Mesenteric fat pad (tissue), 1 donor: ENCODE data around the gene NAB1. TPM values are rescaled to one million over a fixed set of nuclear protein-coding genes. Genes with fewer than 3 reads are reported as not detected.
"Not testable (repeated sequence)": the region's sequence is repeated elsewhere in the genome, so short reads cannot be mapped to it uniquely, and the experiment has no call there.

Source experiments
- DNase-seq: peaks from one replicate; pipeline ENCODE4 v3.0.0-alpha.2; 2020; ENCODE audit warnings: low spot score
- long read RNA-seq: library from polyadenylated mRNA; unstranded; transcript quantifications from one replicate; pipeline ENCODE4 v2.0.0, GENCODE V29; 2020
- total RNA-seq: library from RNA; stranded (reverse); fragmentation: NEBNext Ultra II Directional; extraction: Animal tissue kit (Norgen Biotek cat#: 25700); gene quantifications from one replicate; pipeline ENCODE4 v1.2.1, GENCODE V29; 2021
- donor health status: DM: yes; HTN: yes; CAD: no.

Gene NAB1
- 44.6 TPM for total RNA-seq
- long read RNA-seq, partial matches to known transcripts, result 1 of 4 reads
- long read RNA-seq, other reads (novel, unspliced or antisense), result 2 of 4 reads

- peak; percentile 91 for DNase-seq
Measured at GRCh38 chr2:190649035-190649797, at the start of gene NAB1. Gene NAB1 (plus strand): TSS chr2:190649083. CDS start chr2:190659177, 10,094 bp downstream.

- DNase-seq, result no peak
Measured at GRCh38 chr2:190599546-190600220, 49.2 kb upstream of the NAB1 start.

DNA sequence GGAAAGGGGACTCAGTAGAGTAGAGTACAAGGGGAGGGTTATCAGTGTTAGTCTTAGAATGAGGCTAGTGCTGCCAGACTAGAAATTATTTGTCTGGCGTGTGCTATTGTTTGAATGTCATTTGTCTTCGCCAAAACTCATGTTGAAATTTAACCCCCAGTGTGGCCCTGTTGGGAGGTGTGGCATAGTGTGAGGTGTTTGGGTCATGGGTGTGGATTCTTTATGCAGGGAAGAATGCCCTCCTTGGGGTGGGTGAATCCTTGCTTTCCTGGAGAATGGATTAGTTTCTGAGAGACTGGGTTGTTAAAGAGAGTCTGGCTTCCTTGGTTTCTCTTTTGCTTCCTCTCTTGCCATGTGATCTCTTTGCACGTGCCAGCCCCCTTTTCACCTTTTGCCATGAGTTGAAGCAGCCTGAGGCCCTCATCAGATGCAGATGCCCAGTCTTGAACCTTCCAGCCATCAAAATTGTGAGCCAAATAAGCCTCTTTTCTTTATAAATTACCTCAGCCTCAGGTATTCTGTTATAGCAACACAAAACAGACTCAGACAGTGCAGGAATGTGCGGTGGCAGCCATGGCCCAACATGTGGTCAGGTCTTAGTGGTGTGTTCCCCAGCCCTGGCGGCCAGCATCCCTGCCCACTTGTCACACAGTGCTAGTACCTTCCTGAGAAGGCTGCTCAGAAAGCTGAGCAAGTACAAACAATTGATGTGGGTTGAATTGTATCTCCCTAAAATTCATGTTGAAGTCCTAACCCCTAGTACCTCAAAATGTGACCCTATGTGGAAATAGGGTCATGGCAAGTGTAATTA is 48.4 kb upstream of the NAB1 start:
- no peak for DNase-seq

DNA sequence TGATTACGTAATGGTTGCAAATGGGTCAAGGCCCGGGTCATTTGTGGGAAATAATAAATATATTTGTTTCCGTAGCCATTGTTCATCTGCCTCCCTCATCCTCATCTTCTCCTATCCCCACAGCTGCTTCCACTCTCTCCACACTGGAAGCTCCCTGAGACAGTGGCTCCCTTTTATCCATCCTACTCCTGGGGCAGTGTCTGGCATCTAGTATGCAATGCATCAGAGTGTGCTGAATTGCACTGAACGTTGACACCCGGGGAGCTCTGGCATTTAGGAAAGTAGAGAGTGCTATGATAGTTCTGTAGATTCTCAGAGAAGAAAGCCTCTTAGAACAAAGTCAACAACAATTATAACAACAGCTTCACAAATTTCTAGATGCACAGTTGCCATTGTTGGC is 45.5 kb upstream of the NAB1 start:
- no peak for DNase-seq

DNA sequence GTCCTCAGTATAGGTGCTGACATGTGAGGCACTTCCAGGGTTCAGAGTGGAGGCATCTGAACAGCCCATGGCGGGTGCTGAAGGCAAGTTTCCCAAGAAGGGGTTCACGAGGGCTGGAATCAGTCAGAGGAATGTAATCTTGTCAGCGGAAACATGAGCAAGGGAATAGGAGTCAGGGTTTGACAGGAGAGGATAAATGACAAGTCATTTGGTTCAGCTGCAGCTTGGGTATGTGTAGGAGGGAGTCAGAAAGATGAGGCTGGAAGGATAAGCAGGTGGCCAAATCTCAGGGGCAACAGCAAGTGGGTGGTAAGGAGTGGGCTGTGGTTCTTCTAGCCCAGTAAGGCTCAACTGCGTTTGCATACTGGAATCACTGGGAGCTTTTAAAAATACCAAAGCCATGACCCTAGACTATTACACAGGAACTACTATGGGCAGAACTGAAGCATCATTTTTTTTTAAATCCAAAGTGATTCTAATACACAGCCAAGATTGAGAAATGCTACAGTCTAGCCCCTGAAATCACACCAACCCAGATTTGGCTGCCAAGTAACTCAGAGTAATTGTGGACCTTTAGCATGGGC is 41.8 kb upstream of the NAB1 start:
- no peak for DNase-seq

GRCh38 chr2:190607657-190608357 is 41.1 kb upstream of the NAB1 start:
- DNase-seq, result no peak

DNA sequence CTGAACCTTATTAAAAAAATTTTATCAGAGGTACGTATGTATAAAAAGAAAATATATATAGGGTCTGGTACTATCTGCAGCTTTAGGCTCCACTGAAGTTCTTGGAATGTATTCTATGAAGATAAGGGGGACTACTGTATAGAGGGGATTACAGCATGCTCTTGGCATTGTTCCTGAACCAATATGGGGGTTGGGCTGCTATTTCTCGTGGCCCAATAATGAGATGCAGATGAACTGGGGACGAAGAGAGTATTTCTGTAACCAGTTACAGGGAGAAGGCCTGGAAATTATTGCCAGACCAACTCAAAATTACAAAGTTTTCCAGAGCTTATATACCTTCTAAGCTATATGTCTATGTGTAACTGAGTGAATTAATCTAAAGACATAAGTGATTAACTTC is 40.0 kb upstream of the NAB1 start:
- DNase-seq, result not testable (repeated sequence)

GRCh38 chr2:190609397-190609796 is 39.5 kb upstream of the NAB1 start:
- not testable (repeated sequence) for DNase-seq

GRCh38 chr2:190610528-190610927 is 38.4 kb upstream of the NAB1 start:
- not testable (repeated sequence) for DNase-seq

DNA sequence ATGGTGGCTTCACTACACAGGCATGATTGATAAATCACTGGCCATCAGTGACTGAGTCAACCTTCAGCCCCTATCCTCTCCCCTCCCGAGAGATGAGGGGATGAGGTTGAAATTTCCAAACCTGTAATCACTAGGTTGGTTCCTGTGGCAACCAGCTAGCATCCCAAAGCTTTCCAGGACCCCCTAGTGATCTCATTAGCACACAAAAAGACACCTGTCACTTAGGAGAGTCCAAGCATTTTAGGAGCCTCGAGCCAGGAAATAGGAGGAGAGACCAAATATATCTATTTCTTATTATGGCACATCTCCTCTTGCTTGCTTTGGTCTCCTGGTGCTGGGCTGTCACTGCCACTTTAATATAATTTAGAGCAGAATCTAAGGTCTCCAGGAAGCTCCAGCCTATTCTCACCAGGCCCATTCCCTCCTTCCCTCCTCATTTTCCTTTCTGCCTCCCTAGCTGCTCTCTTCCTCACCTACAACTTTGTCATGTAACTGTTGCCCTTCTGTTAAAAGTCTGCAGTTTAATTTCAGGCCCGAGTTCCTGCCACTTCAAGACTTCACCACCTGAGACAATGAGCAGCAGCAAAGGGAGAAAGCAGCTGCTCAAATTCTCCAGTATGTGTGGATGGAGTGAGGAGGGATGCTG is 33.2 kb upstream of the NAB1 start:
- DNase-seq, result no peak

GRCh38 chr2:190618030-190618429 is 30.9 kb upstream of the NAB1 start:
- no peak for DNase-seq

- DNase-seq, result no peak
Measured at GRCh38 chr2:190625691-190626090, 23.2 kb upstream of the NAB1 start.

- no peak for DNase-seq
Measured at GRCh38 chr2:190626641-190627210, 22.2 kb upstream of the NAB1 start.

- DNase-seq, result no peak
Measured at GRCh38 chr2:190627448-190628412, 21.2 kb upstream of the NAB1 start.

DNA sequence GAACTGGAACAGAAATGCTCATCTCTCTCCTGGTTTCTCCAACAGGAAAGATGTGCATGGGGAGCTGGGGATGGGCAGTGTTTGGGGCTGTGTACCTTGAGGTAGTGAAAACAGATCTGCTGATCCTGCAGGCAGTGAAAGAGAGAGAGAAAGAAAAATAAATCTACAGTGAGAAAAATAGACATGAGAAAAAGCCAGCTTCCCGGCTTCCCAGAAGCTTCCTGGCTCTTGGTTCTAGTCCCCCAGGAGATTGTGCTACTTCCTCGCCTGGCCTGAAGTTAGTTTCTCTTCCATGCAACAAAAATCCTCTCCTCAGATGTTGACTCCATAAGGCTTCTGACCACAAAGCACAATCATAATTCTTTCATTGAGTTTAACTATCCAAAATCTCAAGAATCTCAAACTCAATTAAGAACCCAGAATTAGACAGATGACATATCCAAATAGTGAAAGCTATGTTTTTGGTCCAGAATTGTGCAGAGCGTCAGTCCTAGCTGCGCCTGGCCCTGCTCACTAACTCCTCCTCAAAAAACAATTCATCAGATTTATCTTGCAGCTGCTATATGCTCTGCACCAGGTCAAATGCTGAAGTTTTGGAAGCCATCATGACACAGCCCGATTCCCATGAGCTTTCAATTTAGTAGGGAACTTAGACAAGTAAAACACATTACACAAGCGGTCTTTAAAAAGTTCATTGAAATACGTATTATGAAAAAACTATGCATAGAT is 20.1 kb upstream of the NAB1 start:
- DNase-seq, result no peak

DNA sequence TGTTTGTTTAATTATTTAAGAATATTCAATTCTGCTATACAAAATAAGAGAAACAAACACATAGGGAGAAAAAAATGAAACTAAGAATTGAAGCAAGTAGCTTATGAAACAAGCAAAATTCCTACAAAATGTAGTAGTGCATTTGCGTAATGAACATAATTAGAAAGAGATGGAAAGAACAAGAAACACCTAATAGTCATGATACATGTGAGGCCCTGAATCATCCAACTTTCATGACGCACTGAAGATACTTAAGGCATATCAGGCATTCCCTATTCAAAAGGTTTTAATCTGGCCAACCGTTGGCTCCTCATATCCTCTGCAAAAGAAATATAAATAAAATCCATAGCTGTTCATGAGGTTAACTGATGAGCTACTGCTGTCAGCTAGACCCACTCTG is 14.5 kb upstream of the NAB1 start:
- no peak for DNase-seq

DNA sequence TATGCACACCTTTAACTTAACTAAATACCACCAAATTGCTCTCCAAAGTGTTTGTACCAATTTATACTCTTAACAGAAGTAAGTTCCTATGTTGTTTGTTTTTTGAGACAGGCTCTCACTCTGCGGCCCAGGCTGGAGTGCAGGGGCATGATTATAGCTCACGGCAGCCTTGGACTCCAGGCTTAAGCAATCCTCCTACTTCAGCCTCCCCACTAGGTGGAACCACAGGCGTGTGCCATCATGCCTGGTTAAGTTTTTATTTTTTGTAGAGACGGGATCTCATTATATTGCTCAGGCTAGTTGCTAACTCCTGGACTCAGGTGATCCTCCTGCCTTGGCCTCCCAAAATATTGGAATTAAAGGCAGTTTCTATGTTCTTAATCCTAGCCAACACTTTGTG is 13.1 kb upstream of the NAB1 start:
- DNase-seq, result no peak

- DNase-seq, result no peak
Measured at GRCh38 chr2:190636361-190636760, 12.5 kb upstream of the NAB1 start.
